Kasumi-1 (cell line): ENCODE results near the gene RRP9.
A peak's percentile ranks its signal among the peaks of the same experiment; 100 is the strongest.

Source experiments
- DNase-seq, 2 experiments: peaks; one replicate each; lab custom pipeline; 2025; lab: John Stamatoyannopoulos, UW

The RRP9 gene

DNA sequence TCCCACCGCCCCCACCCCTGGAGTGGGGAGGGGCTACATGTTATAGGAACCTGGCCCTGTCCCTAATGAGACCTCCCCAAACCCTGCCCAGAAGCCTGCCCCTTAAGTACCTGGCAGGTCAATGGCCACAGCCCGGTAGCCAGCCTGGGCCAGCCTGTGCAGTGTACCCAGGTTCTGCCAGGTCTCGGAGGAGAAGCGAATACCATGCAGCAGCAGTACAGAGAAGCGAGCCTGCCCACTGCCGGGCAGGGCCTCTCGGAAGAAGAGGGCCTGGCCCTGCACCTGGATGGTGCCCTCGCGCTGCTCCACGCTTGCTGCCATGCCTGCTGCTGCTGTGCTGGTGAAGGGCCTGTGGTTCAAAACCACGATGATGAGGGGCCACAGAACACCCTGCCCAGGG, 29.6 kb upstream of the RRP9 start:
- DNase-seq, result no peak

DNA sequence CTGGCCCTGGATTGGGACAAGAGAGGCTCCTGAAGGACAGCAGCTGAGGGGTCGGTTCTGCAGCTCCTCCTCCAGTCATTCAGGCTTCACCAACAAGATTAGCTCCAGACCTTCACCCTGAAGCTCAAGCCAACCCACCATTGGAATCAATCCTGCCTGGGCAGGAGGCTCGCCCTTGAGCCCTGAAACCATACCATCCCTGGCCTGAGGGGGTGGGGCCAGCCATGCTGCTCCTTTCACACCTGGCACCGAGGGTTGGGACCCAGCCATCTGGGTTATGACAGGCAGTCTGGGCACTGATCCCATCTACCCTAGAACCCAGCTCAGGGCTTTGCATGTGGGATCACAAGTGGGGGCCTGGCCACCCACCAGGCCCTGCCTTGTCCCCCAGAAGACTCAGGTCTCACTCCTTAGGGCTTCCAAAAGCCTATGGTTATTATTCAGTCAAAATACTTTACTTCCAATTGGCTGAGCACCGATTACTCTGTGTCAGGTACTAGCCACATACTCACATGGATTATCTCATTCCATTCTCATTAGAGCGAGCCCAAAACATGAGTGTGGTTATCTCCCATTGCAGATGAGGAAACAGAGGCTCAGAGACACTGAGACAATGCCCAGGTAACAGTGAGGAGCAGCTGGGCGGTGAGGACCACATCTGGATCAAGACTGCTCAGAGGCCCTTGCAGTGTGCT, 29.0 kb upstream of the RRP9 start:
- DNase-seq, result no peak

DNA sequence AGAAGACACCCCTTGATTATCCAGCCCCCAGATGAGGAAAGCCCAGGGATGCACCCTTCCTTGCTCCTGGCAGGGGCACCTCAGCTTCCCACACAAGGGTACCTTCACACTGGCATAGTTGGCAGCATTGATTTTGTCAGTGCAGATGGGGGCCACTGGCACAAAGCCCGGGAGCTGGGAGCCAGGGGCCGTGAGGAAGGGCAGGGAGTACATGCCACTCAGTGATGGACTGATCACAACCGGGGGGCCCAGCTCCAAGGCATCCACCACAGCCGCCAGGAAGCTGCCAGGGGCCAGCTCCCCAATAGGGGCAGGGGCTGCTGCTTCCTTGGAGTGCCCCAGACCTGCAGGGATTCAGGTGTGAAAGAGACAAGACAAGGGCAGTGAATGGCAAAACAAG, 28.1 kb upstream of the RRP9 start:
- DNase-seq, result no peak

DNA sequence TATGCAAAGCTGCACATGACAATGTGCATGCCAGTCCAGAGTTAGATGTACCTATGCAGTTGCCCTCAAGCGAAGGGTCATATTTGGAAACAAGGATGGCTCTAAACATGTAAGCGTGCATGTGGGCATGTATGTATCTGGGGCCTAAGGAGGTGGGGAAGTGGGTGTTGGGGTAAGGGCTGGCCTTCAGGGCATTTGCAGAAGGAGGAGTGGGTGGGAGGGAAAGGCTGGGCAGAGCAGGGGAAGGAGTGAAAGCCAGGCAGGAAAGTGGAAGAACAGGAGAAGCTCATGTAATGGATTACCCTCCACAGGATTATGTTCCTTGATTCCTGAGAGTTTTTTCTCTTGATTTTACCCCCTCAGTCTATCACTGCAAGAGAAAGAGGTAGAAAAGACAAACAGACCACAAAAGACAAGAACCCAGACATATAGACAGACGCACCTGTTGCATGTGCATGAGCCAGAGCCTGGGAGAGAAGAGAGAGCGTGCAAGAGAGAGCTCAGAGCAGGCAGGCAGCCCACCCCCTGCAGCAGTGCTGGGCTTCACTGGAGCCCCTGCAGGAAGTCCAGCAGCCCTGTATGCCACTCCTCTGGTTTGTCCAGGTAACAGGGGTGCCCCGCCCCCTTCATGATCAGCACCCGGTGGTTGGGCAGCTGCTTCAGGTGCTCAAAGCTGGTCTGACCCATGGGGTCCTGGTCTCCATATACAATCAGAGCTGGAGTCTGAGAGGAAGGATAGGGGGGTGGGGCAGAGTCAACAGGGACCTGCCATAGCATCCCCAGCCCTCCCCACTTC, 27.4 kb upstream of the RRP9 start:
- no peak for DNase-seq

DNA sequence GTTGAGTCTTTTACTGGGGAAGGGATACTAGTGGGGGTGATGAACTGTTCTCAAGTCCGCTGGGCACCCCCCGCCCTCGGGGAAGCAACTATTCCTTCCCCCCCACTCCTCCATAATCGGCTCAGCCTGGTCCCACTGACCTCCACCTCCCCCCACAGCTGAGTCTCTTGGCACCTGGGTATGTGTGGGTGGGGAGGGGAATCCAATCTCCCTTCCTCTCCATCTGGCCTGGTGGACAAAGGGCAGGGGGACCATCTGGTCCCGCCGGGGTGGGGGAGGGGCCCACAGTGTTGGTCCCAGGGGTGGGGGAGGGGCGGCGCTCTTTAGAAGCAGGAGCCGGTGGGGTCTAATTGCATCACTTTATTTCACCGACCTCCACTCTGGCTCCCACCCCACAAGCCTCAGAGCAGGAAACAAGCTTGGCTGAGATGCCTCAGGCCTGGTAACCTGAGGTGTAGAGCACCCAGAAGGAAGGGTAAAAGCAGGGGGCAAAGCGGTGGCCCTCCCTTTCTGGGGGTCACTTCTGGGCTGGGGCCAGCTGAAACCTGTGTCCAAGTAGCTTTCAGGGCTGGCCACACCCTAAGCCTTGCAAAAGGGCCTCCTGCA, 26.6 kb upstream of the RRP9 start:
- no peak for DNase-seq

DNA sequence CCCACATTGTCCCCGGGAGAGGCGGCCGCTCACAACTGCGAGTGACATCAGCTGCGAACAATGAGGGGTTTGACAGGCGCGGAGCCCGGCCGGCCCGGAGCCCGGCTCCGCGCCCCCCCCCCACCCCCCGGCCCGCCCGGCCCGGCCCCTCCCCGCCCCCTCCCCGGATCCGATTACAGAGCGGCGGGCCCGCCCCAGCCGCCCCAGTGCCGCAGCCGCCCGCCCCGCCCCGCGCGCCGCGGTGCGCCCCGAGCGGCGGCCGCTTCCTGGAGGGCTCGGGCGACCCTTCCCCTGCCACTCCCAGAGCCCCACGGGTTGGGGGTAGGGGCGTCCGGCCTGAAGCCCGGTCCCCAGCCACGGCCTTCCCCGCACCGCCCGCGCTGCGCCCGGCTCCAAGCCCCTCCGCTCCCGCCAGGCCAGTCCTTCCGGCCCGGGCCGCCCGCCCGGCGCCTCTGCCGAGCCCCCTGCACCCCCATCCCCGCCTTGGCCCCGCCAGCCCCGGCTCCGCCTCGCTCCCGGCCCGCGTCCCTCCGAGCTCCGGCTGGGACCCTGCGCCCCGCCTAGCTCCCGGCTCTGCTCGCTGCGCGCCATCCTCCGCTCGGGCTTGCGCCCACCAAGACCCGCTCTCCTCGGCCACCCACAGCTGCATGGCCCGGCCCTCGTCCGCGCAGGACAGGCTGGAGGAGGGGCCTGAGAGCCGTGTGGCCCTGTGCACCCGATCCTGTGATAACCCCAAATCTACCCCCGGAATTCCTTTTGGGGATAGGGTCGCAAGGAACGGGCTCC, 25.9 kb upstream of the RRP9 start, which contains the start of gene PCBP4:
PCBP4 (minus strand) TSS at position 71 of the 786 bp plus-strand sequence. CDS start 6,214 bp downstream, outside the sequence.
- DNase-seq, result peak; percentile 40 to 42

DNA sequence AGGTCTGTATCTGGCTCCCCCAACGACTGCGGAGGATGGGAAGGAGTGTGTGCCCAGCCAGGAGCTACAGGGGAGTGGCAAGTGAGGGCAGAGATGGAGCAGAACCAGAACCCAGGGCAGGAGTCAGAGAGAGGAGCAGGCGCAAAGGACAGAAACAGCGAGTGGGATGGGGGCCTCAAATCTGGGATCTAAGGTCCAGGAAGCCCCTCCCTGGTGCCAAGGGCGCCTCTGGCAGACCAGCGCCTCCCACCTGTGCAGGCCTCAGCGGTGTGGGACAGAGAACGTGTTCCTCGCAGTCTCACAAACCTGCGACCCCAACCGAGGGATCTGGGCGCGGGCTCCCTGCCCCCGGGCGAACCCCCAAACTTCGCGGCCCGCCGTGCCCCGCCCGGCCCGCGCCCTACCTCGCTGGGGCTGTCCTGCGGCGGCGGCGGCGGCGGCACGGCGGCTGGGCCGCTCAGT, 25.2 kb upstream of the RRP9 start:
- DNase-seq, result no peak

DNA sequence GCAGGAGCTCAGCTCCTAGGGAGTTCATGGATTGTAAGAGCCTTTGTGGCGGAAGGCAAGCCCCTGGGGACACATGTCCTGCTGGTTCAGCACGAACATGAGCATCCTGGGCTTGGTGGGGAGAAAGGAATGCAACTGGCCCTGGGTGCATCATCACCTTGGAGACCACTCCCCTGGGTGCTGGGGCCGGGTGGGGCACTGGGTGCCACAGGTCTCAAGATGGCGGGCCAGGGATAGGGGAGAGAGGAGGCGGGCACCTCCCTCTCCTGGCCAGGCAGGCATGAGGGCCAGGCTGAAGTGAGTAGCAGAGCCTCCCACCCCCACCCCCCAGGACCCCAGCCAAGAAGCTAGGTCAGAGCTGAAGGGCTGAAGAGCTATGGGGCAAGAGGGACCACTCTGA, 24.8 kb upstream of the RRP9 start:
- no peak for DNase-seq

DNA sequence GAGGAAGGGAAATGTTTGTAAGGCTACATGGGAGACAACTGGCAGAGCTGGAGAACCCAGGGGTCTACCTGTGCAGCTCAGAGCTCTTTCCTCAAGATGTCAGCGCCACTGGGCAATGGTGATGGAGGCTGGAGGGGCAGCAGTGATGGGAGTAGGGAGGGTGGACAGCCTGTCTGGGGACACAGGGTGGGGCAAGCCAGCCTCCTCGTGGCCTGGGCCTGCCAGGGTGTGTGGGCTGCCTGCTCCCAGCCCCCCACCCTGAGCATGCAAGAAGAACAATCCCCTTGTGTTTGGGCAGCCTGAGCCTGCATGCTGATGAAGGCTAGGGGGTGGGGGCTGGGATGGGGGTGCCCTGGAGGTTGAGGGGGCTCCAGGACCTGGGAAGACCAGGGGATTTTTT, 24.3 kb upstream of the RRP9 start:
- DNase-seq, result no peak

DNA sequence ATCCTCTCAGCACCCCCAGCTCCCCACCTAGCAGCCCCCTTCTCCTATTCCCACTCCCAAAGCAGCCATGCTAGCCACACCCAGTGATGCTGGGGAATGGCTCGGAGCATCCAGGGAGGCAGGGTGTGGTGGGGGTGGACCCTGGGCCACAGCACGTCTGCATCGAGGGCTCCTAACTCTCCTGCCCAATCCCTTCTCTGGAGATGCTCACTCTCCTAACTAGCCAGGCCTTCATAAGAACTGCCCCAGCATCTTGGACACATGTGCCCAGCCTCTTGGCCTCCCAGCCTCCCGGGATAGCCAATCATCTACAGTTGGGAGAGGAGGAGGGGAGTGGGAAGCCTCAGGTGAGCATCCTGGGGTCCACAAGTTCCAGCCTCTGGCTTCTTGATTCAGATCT, 22.8 kb upstream of the RRP9 start:
- no peak for DNase-seq

DNA sequence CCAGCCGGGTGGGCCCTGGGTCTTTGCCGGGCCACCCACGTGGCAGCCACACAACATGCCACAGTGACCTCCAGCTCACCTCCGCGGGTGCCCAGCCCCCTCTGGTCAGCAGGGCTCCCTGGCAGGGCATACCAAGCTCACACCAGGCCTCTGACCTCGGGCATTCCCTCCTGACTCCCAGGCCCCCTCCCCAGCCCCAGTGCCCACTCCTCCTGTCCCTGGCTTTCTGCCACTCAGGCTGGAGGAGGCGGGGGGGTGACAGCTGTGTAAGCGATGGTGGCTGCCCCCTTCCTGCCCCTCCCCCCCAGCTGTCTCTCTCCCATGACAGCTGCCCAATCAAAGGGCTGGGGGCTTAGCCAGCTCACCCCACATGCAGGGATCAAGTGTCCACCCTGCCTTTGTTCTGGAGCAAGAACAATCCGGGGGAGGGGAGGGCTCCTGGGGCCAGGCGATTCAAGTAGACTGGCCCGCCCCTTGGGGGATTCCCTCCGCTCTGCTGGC, 22.3 kb upstream of the RRP9 start:
- no peak for DNase-seq

DNA sequence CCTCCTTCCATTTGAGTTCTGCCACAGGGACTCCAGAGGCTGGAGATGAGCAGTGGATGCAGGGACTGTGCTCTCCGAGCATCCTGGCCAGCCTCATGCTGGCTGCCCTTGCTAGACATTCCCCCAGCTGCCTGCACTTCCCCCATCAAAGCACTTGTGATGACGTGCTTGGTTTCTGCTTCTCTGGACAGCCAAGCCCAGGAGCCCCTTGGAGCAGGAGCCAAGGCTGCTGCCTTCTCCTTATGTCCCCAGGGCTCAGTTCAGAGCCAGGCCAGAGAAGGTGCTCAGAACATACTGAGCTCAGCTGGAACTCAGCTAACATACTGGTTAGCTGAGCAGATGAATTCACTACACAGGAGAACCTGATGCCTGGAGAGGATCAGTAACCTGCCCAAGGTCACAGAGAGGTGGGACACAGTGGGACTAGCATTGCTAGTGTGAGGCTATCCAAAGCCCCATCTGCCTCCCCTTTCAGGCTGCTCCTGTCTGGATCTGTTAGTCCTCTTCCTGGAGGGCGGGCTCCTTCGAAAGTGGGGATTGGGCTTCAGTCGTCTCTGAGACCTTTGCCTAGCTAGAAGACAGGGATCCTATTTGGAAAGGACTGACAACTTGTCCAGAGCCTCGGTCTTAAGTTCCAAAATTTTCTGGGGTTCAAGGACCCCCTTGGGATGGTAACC, 21.3 kb upstream of the RRP9 start:
- no peak for DNase-seq

DNA sequence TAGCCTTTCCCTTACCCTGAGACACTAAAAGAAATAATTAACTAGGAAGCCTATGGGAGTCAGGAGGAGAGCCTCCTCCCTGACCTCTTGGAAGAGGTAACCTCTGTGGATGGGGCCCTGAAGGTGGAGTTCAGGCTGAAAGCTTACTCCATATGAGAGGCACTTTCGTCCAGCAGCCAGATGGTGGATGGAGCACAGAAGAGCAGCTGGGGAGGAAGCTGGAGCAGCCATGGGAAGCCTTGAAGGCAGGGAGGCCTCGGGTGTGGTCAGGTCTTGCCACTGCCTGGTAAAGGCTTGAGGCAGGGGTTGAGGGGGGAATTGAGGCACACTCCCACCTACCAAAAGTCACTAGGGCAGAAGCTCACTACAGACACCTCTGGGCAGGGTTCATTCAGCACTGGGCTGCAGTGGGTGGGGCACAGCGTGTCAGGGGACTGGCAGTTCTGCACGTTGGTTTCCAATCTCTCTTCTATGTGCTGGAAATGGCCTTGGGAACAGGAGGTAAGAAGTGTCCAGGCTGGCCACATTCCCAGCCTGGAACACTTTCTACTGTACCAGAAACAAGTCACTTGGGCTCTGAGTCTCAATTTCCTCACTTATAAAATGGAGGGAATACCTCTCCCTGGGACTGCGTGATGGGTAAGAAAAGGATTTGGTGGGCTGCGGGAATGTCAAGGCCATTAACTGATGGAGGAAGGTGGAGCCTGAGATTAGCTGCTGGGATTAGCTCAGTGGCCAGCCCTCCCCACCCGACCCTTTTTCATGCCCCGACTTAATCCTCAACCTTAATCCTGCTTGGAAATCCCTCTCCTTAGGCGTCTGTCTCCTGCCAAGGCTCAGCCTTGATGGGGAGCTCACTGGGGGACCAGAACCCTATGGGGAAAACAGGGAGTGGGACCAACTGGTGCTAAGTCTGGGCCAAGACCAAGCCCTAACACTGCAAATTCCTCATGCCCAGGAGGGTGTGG, 20.2 kb upstream of the RRP9 start:
- DNase-seq, result no peak

DNA sequence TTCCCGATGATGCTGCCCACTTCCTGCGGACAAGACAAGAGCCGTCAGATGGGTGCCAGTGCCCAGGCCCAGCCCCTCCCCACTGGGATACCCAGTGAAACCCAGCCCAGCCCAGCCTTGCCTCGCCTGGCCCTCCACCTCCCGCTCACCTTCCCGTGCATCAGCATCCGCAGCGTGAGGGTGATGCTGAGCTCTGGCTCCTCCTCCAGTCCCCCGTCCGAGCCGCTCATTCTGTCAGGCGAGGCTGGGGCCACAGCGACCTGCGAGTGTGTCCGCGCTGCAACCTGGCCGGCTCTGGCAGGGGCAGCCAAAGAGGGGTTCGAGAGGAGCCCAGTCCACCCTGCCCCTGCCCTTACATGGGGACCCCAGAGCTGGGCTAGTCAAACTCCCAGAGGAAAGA, 19.3 kb upstream of the RRP9 start:
- DNase-seq, result no peak

DNA sequence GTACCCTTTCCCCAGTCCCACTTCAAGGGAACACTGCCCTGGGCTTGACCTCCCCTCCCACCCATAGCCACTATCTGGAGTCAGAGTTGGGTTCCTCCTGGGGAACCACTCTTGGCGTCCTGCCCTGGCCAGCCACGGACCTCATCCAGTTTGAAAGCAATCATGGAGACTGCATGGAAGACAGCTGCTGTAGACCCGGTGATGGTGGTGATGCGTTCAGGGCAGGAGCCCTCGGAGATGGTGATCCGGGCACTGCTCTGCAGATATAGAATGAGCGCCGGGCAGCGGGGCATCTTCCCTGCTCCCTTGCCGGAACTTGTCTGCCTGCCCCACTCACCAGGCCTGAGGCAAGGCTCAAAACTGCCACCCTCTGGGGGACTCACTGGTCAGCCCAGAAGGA, 18.7 kb upstream of the RRP9 start:
- no peak for DNase-seq

DNA sequence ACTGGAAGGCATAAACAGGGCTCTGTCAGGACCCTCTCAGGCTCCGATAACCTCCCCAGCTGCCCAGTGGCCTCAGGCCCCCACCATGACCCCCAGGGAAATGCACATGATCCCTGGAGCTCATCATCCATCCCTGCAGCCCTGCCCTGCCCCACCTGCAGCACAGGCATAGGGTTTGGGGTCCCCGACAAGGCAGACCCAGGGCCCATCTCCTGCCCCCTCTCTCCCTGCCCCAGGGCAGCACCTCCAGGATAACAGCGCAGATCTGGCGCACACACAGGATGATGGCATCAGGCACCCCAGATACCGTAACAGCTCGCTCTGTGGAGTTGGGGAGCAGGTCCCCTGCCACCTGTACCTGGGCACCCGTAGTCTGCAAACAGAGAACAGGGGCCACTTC, 17.9 kb upstream of the RRP9 start:
- no peak for DNase-seq

DNA sequence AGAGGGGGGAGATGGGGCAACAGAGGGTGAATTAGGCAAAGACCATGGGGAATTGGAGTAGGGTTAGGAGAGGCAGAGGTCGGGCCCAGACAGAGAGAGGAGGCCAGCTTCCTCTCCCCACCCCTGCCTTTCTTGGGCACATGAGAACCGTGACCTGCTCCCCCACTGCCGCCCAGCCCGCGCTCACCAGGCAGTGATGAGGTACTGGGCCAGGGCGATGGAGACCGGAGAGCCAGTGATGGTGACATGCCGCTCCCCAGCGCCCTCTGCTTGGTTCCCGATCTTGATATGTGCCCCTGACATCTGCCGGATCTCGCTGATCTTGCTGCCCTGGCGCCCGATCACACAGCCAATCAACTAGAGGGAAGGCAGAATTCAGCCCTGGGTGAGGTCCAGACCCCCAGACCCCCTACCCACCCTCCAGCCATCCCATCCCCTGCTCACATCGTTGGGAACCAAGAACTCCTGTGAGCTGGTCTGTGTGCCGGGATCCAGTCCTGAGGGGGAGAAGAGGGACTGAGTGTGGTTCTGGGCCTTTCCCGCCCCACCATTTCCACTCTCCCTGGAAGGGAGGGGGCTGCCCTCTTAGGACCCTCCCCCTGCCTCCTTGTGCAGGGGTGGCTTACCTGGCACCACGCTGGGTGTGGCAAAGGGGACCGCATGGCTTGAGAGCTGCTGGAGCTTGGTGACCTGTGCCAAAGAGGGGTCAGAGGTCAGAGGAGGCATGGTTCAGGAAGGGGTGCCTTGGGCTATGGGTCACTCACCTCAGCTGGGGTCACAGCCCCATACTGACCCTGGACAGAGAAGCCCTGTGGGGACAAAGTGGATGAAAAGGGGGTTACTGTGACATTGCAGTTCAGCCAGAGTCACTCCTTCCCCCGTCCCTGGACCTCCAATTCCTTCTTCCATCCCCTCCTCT, 17.2 kb upstream of the RRP9 start:
- no peak for DNase-seq

DNA sequence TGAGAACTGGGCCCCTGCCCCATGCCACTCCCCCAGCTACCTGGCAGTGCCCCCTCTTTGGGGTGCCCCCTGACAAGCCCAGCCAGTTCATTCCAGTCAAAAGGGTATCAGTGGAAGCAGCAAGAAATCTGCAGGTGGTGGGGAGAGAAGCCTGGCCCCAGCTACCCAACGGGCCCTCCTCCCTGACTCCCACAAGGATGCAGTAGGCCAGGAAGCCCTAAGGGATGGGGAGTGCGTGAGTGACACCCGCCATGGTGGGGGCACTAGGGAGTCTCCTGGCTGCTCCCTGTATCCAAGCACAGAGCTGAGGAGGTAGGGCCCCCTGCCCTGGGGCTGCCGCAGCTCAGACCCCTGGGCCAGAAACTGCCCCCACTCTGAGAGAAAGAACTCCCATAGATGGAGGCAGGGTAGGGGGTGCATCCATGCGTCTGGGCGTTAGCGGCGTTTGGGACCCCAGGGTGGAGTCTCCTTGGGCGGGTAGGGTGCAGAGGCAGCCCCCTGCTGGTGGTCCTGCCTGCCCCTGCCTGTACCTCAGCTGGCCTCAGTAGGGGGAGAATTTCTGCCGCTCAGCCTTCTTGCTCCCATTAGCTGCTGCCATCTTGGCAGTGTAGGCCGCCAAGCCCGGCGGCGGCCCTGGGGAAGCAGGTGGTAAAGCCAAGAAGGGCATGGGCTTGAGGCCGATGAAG, 16.0 kb upstream of the RRP9 start:
- no peak for DNase-seq
